Right lobe of liver (tissue), 4 donors: ENCODE data around the gene RAB43.
"Not testable (repeated sequence)": the region's sequence is repeated elsewhere in the genome, so short reads cannot be mapped to it uniquely, and the experiment has no call there.

ENCODE experiments used
- CTCF ChIP-seq, 4 donors: fragments of 200-600 bp in 3 of 4; fragments of 450-650 bp in 1 of 4; IDR thresholded peaks; one replicate each; pipeline versions ENCODE4 v1.5.1 to v1.8.0; 2016 to 2022; ENCODE audit warnings: antibody characterized with exemption in 4 of 4, mild to moderate bottlenecking in 2 of 4
- POLR2A ChIP-seq: fragments of 450-650 bp; IDR thresholded peaks from one replicate; pipeline ENCODE4 v1.6.1; 2017; ENCODE audit warnings: antibody characterized with exemption, mild to moderate bottlenecking
- donor health status: DM: no; HTN: no; CAD: no.
- donor health status: DM: no; HTN: no; CAD: no.
- donor health status: DM: no; HTN: yes; CAD: no.

- not testable (repeated sequence) for TF ChIP-seq CTCF (IDR thresholded peaks at IDR 0.05); POLR2A
Observed at GRCh38 chr3:129069313-129070085, 52.1 kb downstream of the RAB43 start.
